Measurements from ENCODE around the gene SMDT1.

Gene SMDT1

GRCh38 chr22:42079319-42080251 lies at the start of gene SMDT1:
SMDT1 (plus strand) TSS chr22:42079700; CDS start chr22:42079769, 69 bp downstream.
- H3K27ac ChIP-seq (ENCODE audit: low read depth, low read length): peak within 1 kb of the TSS; percentile 99
- H3K4me1 ChIP-seq (ENCODE audit: control insufficient read depth, insufficient read depth, low read length): peaks cover 14% of the 10 kb centered on the region
- H3K4me3 ChIP-seq (ENCODE audit: low read length): peak within 1 kb of the TSS; percentile 83
- H3K36me3 ChIP-seq (ENCODE audit: control insufficient read depth, insufficient read depth, low read length): peaks cover 4% of the 10 kb centered on the region
- H3K9ac ChIP-seq (ENCODE audit: low read length): peak within 1 kb of the TSS; percentile 93
- no peaks in the 10 kb centered on the region for H3K27me3 ChIP-seq (ENCODE audit: control insufficient read depth, insufficient read depth, low read length)

DNA sequence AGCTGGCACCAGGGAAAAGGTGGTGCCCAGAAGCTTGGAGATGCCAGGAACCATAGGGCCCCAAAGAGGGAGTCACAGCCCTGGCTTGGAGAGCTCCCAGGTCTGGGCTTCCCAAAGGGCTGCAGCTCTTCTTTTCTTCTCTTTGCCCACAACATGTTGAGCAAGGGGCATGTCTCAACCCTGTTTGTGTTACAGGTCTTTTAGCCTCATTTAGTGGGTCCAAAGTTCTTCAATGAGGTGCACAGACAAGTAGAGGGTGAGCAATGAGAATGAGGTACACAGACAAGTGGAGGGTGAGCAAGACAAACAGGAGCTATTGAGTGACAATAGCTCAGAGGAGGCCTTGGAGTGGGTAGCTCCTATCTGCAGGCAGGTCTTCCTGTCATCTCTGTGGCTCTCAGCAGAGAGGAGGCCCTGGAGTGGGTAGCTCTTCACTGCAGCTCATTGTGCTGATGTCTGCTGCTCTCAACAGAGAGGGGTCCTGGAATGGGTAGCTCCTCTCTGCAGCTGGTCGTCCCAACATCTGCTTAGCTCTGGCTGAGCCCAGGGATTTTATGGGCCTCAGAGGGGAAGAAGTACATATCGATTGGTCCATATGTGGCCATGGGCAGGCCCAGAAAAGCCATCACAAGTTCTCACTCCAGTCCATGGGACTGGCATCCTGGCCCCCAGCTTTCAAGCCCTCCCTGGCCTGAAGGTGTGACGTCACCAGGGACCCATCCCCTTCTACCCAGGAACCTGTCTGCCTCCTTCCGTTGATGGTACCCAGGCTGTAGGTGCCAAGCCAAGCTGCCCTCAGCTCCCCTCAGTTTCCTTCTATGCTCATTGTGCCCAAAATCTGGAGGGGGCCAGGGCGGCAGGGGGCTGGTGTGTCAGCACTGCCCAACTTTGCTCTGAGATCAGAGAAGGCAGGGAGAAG lies 46.0 kb upstream of the SMDT1 start:
- H3K4me1 ChIP-seq (ENCODE audit: control insufficient read depth, insufficient read depth, low read length): no peaks in the 10 kb centered on the region
- H3K36me3 ChIP-seq (ENCODE audit: control insufficient read depth, insufficient read depth, low read length): no peaks in the 10 kb centered on the region
- H3K27me3 ChIP-seq (ENCODE audit: control insufficient read depth, insufficient read depth, low read length): no peaks in the 10 kb centered on the region
- H3K27ac ChIP-seq (ENCODE audit: low read depth, low read length): no peak overlapping the region
- H3K9ac ChIP-seq (ENCODE audit: low read length): no peak overlapping the region
- no peak overlapping the region for H3K4me3 ChIP-seq (ENCODE audit: low read length)

- Histone ChIP-seq H3K9ac (ENCODE audit: low read length) (no peak overlapping the region), H3K27ac (ENCODE audit: low read depth, low read length) (no peak overlapping the region), H3K27me3 (ENCODE audit: control insufficient read depth, insufficient read depth, low read length) (no peaks in the 10 kb centered on the region), H3K4me1 (ENCODE audit: control insufficient read depth, insufficient read depth, low read length) (no peaks in the 10 kb centered on the region), H3K4me3 (ENCODE audit: low read length) (no peak overlapping the region), H3K36me3 (ENCODE audit: control insufficient read depth, insufficient read depth, low read length) (no peaks in the 10 kb centered on the region)
Measured at GRCh38 chr22:42035256-42035655, 44.2 kb upstream of the SMDT1 start.

GRCh38 chr22:42039271-42039670 lies 40.2 kb upstream of the SMDT1 start:
- H3K36me3 ChIP-seq (ENCODE audit: control insufficient read depth, insufficient read depth, low read length): no peaks in the 10 kb centered on the region
- H3K4me3 ChIP-seq (ENCODE audit: low read length): no peak overlapping the region
- H3K9ac ChIP-seq (ENCODE audit: low read length): no peak overlapping the region
- H3K27me3 ChIP-seq (ENCODE audit: control insufficient read depth, insufficient read depth, low read length): no peaks in the 10 kb centered on the region
- H3K27ac ChIP-seq (ENCODE audit: low read depth, low read length): no peak overlapping the region
- no peaks in the 10 kb centered on the region for H3K4me1 ChIP-seq (ENCODE audit: control insufficient read depth, insufficient read depth, low read length)

DNA sequence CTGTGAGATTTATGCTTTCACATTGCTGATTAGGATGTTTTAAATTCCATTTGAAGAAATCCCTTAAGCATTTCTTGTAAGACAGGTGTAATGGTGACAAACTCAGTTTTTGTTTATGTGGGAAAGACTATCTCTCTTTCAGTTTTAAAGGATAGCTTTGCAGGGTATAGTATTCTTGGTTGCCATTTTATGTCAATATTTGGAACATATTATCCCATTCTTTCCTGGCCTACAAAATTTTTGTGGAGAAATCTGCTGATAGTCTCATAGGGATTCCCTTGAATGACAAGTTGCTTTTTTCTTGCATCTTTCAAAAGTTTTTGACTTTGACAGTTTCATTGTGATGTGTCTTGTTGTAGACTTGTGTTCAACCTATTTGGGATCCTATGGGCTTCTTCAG lies 37.7 kb upstream of the SMDT1 start:
- no peak overlapping the region for H3K9ac ChIP-seq (ENCODE audit: low read length)
- H3K4me3 ChIP-seq (ENCODE audit: low read length): no peak overlapping the region
- H3K27me3 ChIP-seq (ENCODE audit: control insufficient read depth, insufficient read depth, low read length): no peaks in the 10 kb centered on the region
- no peaks in the 10 kb centered on the region for H3K4me1 ChIP-seq (ENCODE audit: control insufficient read depth, insufficient read depth, low read length)
- H3K36me3 ChIP-seq (ENCODE audit: control insufficient read depth, insufficient read depth, low read length): no peaks in the 10 kb centered on the region
- H3K27ac ChIP-seq (ENCODE audit: low read depth, low read length): no peak overlapping the region

DNA sequence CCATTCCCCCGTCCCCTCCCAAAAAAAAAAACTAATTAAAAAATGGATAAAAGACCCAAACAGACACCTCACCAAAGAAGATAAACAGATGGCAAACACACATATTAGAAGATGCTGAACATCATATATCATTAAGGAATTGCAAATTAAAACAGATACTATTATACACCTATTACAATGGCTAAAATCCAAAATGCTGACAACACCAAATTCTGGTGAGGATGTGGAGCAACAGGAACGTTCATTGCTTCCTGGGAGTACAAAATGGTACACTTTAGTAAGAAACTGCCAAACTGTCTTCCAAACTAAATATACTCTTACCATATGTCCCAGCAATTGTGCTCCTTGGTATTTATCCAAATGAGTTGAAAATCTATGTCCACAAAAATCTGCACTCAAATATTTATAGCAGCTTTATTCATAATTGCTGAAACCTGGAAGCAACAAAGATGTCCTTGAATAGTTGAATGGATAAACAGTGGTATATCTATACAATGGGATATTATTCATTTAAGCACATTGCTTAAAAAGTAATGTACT lies 28.8 kb upstream of the SMDT1 start:
- Histone ChIP-seq H3K9ac (ENCODE audit: low read length) (no peak overlapping the region), H3K27ac (ENCODE audit: low read depth, low read length) (no peak overlapping the region), H3K4me3 (ENCODE audit: low read length) (no peak overlapping the region), H3K4me1 (ENCODE audit: control insufficient read depth, insufficient read depth, low read length) (no peaks in the 10 kb centered on the region), H3K27me3 (ENCODE audit: control insufficient read depth, insufficient read depth, low read length) (no peaks in the 10 kb centered on the region), H3K36me3 (ENCODE audit: control insufficient read depth, insufficient read depth, low read length) (no peaks in the 10 kb centered on the region)

GRCh38 chr22:42052765-42053164 lies 26.7 kb upstream of the SMDT1 start:
- no peak overlapping the region for H3K4me3 ChIP-seq (ENCODE audit: low read length)
- H3K9ac ChIP-seq (ENCODE audit: low read length): no peak overlapping the region
- H3K27me3 ChIP-seq (ENCODE audit: control insufficient read depth, insufficient read depth, low read length): no peaks in the 10 kb centered on the region
- no peaks in the 10 kb centered on the region for H3K36me3 ChIP-seq (ENCODE audit: control insufficient read depth, insufficient read depth, low read length)
- no peaks in the 10 kb centered on the region for H3K4me1 ChIP-seq (ENCODE audit: control insufficient read depth, insufficient read depth, low read length)
- no peak overlapping the region for H3K27ac ChIP-seq (ENCODE audit: low read depth, low read length)

DNA sequence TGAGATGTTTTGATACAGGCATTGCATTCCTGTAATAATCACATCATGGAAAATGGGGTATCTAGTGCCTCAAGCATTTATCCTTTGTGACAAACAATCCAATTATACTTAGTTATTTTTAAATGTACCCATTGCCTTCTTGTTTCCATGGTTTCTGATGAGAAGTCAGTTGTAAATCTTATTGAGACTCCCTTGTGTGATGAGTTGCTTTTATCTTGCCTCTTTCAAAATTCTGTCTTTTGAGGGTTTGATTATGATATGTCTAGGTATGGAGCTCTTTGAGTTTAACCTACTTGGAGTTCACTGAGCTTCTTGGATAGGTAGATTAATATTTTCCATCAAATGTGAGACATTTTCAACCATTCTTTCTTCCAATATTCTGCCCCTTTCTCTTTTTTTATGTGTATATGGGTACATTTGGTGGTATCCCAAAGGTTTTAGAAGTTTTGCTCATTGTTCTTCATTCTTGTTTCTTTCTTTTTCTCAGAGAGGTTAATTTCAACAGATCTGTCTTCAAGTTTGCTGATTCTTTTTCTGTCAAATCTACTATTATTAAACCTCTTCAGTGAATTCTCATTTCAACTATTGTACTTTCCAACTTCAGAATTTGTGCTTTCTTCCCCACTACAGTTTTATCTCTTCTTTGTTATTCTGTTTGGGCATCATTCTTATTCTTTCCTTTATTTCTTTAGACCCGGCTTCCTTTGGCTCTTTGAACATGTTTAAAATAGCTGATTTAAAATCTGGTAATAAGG lies 22.6 kb upstream of the SMDT1 start:
- Histone ChIP-seq H3K27me3 (ENCODE audit: control insufficient read depth, insufficient read depth, low read length) (no peaks in the 10 kb centered on the region), H3K36me3 (ENCODE audit: control insufficient read depth, insufficient read depth, low read length) (peaks cover 25% of the 10 kb centered on the region), H3K4me3 (ENCODE audit: low read length) (no peak overlapping the region), H3K27ac (ENCODE audit: low read depth, low read length) (no peak overlapping the region), H3K9ac (ENCODE audit: low read length) (no peak overlapping the region), H3K4me1 (ENCODE audit: control insufficient read depth, insufficient read depth, low read length) (no peaks in the 10 kb centered on the region)

GRCh38 chr22:42060489-42060888 lies 19.0 kb upstream of the SMDT1 start:
- Histone ChIP-seq H3K4me1 (ENCODE audit: control insufficient read depth, insufficient read depth, low read length) (no peaks in the 10 kb centered on the region), H3K9ac (ENCODE audit: low read length) (no peak overlapping the region), H3K27me3 (ENCODE audit: control insufficient read depth, insufficient read depth, low read length) (no peaks in the 10 kb centered on the region), H3K36me3 (ENCODE audit: control insufficient read depth, insufficient read depth, low read length) (peaks cover 30% of the 10 kb centered on the region), H3K27ac (ENCODE audit: low read depth, low read length) (no peak overlapping the region), H3K4me3 (ENCODE audit: low read length) (no peak overlapping the region)

DNA sequence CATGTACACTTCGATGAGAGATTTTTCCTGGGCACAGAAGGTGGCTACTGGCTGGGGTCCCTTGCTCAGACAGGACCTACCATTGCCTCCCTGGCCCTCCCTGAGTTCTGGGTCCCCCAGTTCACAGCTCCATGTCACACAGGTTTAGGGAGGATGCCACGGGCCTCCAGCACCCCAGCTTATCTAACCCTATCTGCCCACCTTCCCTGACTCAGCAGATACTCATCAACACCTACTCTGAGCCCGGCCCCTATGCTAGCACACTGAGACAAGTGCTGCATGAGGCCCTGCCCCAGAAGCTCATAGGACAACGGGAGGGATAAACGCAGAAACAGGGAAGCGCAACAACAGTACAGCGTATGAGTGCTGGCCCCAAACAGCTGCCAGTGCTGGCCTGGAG lies 18.5 kb upstream of the SMDT1 start:
- H3K27ac ChIP-seq (ENCODE audit: low read depth, low read length): no peak overlapping the region
- peaks cover 30% of the 10 kb centered on the region for H3K36me3 ChIP-seq (ENCODE audit: control insufficient read depth, insufficient read depth, low read length)
- no peaks in the 10 kb centered on the region for H3K4me1 ChIP-seq (ENCODE audit: control insufficient read depth, insufficient read depth, low read length)
- no peak overlapping the region for H3K4me3 ChIP-seq (ENCODE audit: low read length)
- H3K27me3 ChIP-seq (ENCODE audit: control insufficient read depth, insufficient read depth, low read length): no peaks in the 10 kb centered on the region
- H3K9ac ChIP-seq (ENCODE audit: low read length): no peak overlapping the region

DNA sequence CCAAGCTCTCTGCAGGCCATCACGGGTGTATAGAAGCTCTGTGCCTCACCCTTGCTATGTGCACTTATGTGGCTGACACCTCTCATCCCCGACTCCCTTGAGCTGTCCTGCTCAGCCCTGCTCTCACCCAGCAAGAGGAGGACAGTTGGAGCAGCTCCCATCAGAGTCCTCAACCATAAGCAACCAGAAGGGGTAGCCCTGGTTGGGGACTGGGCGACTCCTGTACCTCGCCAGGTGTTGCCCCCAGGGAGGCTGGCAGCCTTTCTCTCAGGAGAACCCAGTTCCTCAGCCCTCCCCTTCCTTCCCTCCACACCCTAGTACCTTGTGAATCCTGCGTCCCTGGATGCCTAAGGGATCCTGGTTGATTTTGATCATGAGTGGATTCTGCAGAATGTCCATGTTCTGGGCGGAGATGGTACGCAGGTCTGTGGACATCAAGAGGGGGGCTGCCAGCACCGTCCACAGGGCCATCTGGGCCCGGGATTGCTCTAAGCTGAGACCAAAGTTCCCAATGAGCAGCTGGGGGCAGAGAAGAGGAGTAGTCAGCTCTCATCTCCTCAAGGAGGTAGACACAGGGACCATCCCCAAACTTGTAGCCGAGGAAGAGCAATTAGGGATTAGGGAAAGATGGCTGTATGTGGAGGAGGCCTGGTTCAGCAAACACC lies 16.9 kb upstream of the SMDT1 start:
- H3K36me3 ChIP-seq (ENCODE audit: control insufficient read depth, insufficient read depth, low read length): peaks cover 36% of the 10 kb centered on the region
- H3K9ac ChIP-seq (ENCODE audit: low read length): no peak overlapping the region
- H3K4me3 ChIP-seq (ENCODE audit: low read length): no peak overlapping the region

More for the DNA sequence above, 16.9 kb upstream of the SMDT1 start:
- H3K27ac ChIP-seq (ENCODE audit: low read depth, low read length): no peak overlapping the region
- no peaks in the 10 kb centered on the region for H3K4me1 ChIP-seq (ENCODE audit: control insufficient read depth, insufficient read depth, low read length)
- no peaks in the 10 kb centered on the region for H3K27me3 ChIP-seq (ENCODE audit: control insufficient read depth, insufficient read depth, low read length)
